Uterus (tissue), 4 donors: ENCODE measurements around the gene RBMS3. TPM values are rescaled to one million over a fixed set of nuclear protein-coding genes. Genes with fewer than 3 reads are reported as not detected.

ENCODE experiments used
- DNase-seq, 2 donors: peaks; one replicate each; pipeline ENCODE4 v3.0.0-alpha.2; 2019 to 2020
- H3K27ac ChIP-seq, 2 donors: fragments of 200-600 bp; sonication (generic); 1 replicate in 1 of 2; 2 replicates in 1 of 2; pipeline ENCODE4 v1.5.1; 2016 to 2018
- H3K27me3 ChIP-seq, 2 donors: fragments of 200-600 bp; sonication (generic); one replicate each; pipeline ENCODE4 v1.5.1; 2018 to 2019; ENCODE audit warnings: control low read depth in 1 of 2
- H3K36me3 ChIP-seq, 2 donors: fragments of 200-600 bp; sonication (generic); one replicate each; pipeline ENCODE4 v1.5.1; 2019; ENCODE audit warnings: control low read depth in 1 of 2
- H3K4me1 ChIP-seq, 2 donors: fragments of 200-600 bp; sonication (generic); one replicate each; pipeline ENCODE4 v1.5.1; 2018 to 2019; ENCODE audit warnings: control low read depth in 1 of 2
- H3K4me3 ChIP-seq, 2 donors: fragments of 200-600 bp; sonication (generic); 1 replicate in 1 of 2; 2 replicates in 1 of 2; pipeline ENCODE4 v1.5.1; 2018 to 2019; ENCODE audit warnings: mild to moderate bottlenecking in 1 of 2
- H3K9me3 ChIP-seq, 2 donors: fragments of 200-600 bp; sonication (generic); one replicate each; pipeline ENCODE4 v1.5.1; 2019; ENCODE audit warnings: control low read depth in 1 of 2
- CTCF ChIP-seq, 4 experiments: fragments of 200-600 bp in 2 of 4; fragments of 450-650 bp in 2 of 4; sonication (generic) in 2 of 4; IDR thresholded peaks; one replicate each; pipeline ENCODE4 v1.5.1; 2016 to 2019; ENCODE audit warnings: antibody characterized with exemption in 4 of 4, mild to moderate bottlenecking in 2 of 4, moderate library complexity in 1 of 4
- POLR2A ChIP-seq, 2 donors: fragments of 450-650 bp; IDR thresholded peaks; one replicate each; pipeline ENCODE4 v1.6.1; 2016; ENCODE audit warnings: antibody characterized with exemption in 2 of 2, mild to moderate bottlenecking in 1 of 2, moderate library complexity in 1 of 2
- intact Hi-C: fragments of 100-400 bp; cut with DNase I; formaldehyde crosslinking; loops from one replicate; pipeline ENCODE4 v1.15.1; 2023; ENCODE audit warnings: low total_unique reads
- total RNA-seq, 4 donors: library from RNA; depleted of rRNA in 3 of 4; stranded (reverse); fragments of >200 nt in 3 of 4; gene quantifications; one replicate each; pipeline versions ENCODE4 v1.1.0 to v1.2.4, GENCODE V29; 2014 to 2023
- donor health status: DM: yes; HTN: yes; CAD: no.

Gene RBMS3
- total RNA-seq, 4 donors from 2014 or later = 45.9 to 113 (median 75.4) TPM

GRCh38 chr3:29649815-29650547 lies 369.1 kb downstream of the RBMS3 start:
- H3K27me3 ChIP-seq = no peaks in the 10 kb centered on the region
- no peak for TF ChIP-seq POLR2A (IDR thresholded peaks at IDR 0.05)
- no peak for TF ChIP-seq CTCF (IDR thresholded peaks at IDR 0.05)
- H3K4me1 ChIP-seq = no peaks in the 10 kb centered on the region
- H3K4me3 ChIP-seq = no peak overlapping the region
- no peaks in the 10 kb centered on the region for H3K36me3 ChIP-seq
- no peak overlapping the region for H3K27ac ChIP-seq
- H3K9me3 ChIP-seq = no peaks in the 10 kb centered on the region
- intact Hi-C loops = no loop called here
- no peak for DNase-seq

- no peak for TF ChIP-seq CTCF (IDR thresholded peaks at IDR 0.05)
- TF ChIP-seq POLR2A (IDR thresholded peaks at IDR 0.05) = no peak
- no peaks in the 10 kb centered on the region for H3K36me3 ChIP-seq
- H3K27me3 ChIP-seq = no peaks in the 10 kb centered on the region
- no peak overlapping the region for H3K27ac ChIP-seq
- intact Hi-C loops = no loop called here
- no peak overlapping the region for H3K4me3 ChIP-seq
- H3K9me3 ChIP-seq = no peaks in the 10 kb centered on the region
- no peak for DNase-seq
- no peaks in the 10 kb centered on the region for H3K4me1 ChIP-seq
Observed at GRCh38 chr3:29653680-29654079, 372.8 kb downstream of the RBMS3 start.

- intact Hi-C loops = no loop called here
- H3K4me3 ChIP-seq = no peak overlapping the region
- no peaks in the 10 kb centered on the region for H3K4me1 ChIP-seq
- no peaks in the 10 kb centered on the region for H3K36me3 ChIP-seq
- no peak for TF ChIP-seq POLR2A (IDR thresholded peaks at IDR 0.05)
- TF ChIP-seq CTCF (IDR thresholded peaks at IDR 0.05) = no peak
- no peaks in the 10 kb centered on the region for H3K9me3 ChIP-seq
- no peak overlapping the region for H3K27ac ChIP-seq
- DNase-seq = no peak
- no peaks in the 10 kb centered on the region for H3K27me3 ChIP-seq
Observed at GRCh38 chr3:29655015-29655747, 374.3 kb downstream of the RBMS3 start.

- intact Hi-C loops = no loop called here
- Histone ChIP-seq H3K9me3 (no peaks in the 10 kb centered on the region), H3K27me3 (no peaks in the 10 kb centered on the region), H3K36me3 (no peaks in the 10 kb centered on the region), H3K4me1 (no peaks in the 10 kb centered on the region), H3K27ac (no peak overlapping the region), H3K4me3 (no peak overlapping the region)
- DNase-seq = no peak
- no peak for TF ChIP-seq POLR2A (IDR thresholded peaks at IDR 0.05)
- TF ChIP-seq CTCF (IDR thresholded peaks at IDR 0.05) = no peak
Observed at GRCh38 chr3:29665688-29666087, 384.8 kb downstream of the RBMS3 start.

- TF ChIP-seq CTCF (IDR thresholded peaks at IDR 0.05) = no peak
- no peak for TF ChIP-seq POLR2A (IDR thresholded peaks at IDR 0.05)
- intact Hi-C loops = no loop called here
- no peaks in the 10 kb centered on the region for H3K9me3 ChIP-seq
- no peaks in the 10 kb centered on the region for H3K36me3 ChIP-seq
- no peak overlapping the region for H3K27ac ChIP-seq
- no peak overlapping the region for H3K4me3 ChIP-seq
- no peaks in the 10 kb centered on the region for H3K4me1 ChIP-seq
- no peaks in the 10 kb centered on the region for H3K27me3 ChIP-seq
- DNase-seq = no peak
Observed at GRCh38 chr3:29668233-29668632, 387.4 kb downstream of the RBMS3 start.
